GM19238 (cell line): Measurements from ENCODE around the gene BTBD19.
"Not testable (repeated sequence)": the region's sequence is repeated elsewhere in the genome, so short reads cannot be mapped to it uniquely, and the experiment has no call there.

Experiments used
- DNase-seq: peaks from one replicate; pipeline ENCODE4 v3.0.0; 2011; ENCODE audit warnings: low spot score; ENCODE audit not compliant: insufficient read length

The BTBD19 gene

GRCh38 chr1:44808938-44809917 lies 905 bp downstream of the BTBD19 start:
- DNase-seq: peak; percentile 82

GRCh38 chr1:44810101-44810761 lies 1.9 kb downstream of the BTBD19 start:
- DNase-seq: no peak

- DNase-seq: not testable (repeated sequence)
Measured at GRCh38 chr1:44810762-44811105, 2.4 kb downstream of the BTBD19 start.

- no peak for DNase-seq
Measured at GRCh38 chr1:44811234-44811633, 2.9 kb downstream of the BTBD19 start.

- no peak for DNase-seq
Measured at GRCh38 chr1:44812822-44813543, 4.7 kb downstream of the BTBD19 start.

- not testable (repeated sequence) for DNase-seq
Measured at GRCh38 chr1:44815926-44816325, 7.6 kb downstream of the BTBD19 start.

- DNase-seq: no peak
Measured at GRCh38 chr1:44817307-44817706, 9.0 kb downstream of the BTBD19 start.

GRCh38 chr1:44817771-44818495 lies 9.6 kb downstream of the BTBD19 start:
- no peak for DNase-seq

GRCh38 chr1:44819196-44819607 lies 10.9 kb downstream of the BTBD19 start:
- no peak for DNase-seq

- DNase-seq: peak; percentile 85
Measured at GRCh38 chr1:44819608-44820327, 11.4 kb downstream of the BTBD19 start.

GRCh38 chr1:44820328-44821239 lies 12.3 kb downstream of the BTBD19 start:
- DNase-seq: no peak

- no peak for DNase-seq
Measured at GRCh38 chr1:44821240-44821715, 13.0 kb downstream of the BTBD19 start.

- DNase-seq: no peak
Measured at GRCh38 chr1:44822131-44822701, 13.9 kb downstream of the BTBD19 start.

GRCh38 chr1:44822981-44823451 lies 14.7 kb downstream of the BTBD19 start:
- no peak for DNase-seq

GRCh38 chr1:44824392-44824791 lies 16.1 kb downstream of the BTBD19 start:
- not testable (repeated sequence) for DNase-seq

- no peak for DNase-seq
Measured at GRCh38 chr1:44826375-44827196, 18.3 kb downstream of the BTBD19 start.

GRCh38 chr1:44827197-44828002 lies 19.1 kb downstream of the BTBD19 start:
- DNase-seq: no peak
